ENCODE measurements around the gene AK6. TPM values are rescaled to one million over a fixed set of nuclear protein-coding genes. Genes with fewer than 3 reads are reported as not detected.

The AK6 gene
- polyA plus RNA-seq, 3 donors, result 65.9 to 89.1 (median 73.4) TPM

GRCh38 chr5:69305512-69305911 lies 63.8 kb downstream of the AK6 start:
- DNase-seq (ENCODE audit: extremely low read depth in 1 of 11, low read depth in 9 of 11, low spot score in 4 of 11), result no peak

Other genes starting within 250 kb of the AK6 start
- 100 to 1,000 TPM in 2 of 3 donors, 10 to 100 TPM in 1; 79.4 to 117 (median 112) TPM for gene CCNB1, start 202.4 kb downstream of the AK6 start, polyA plus RNA-seq (ENCODE audit: insufficient read length in 3 of 3)
- gene CENPH, start 179.9 kb downstream of the AK6 start, polyA plus RNA-seq (ENCODE audit: insufficient read length in 3 of 3), result 10 to 100 TPM; 21.6 to 33.5 (median 26.4) TPM
- 10 to 100 TPM; 39.4 to 48.7 (median 42.2) TPM for gene CDK7, start 134.6 kb downstream of the AK6 start, polyA plus RNA-seq (ENCODE audit: insufficient read length in 3 of 3)
- 10 to 100 TPM in 2 of 3 donors, 1 to 10 TPM in 1; 8.3 to 14.8 (median 13.1) TPM for gene CCDC125, start 36.7 kb downstream of the AK6 start, polyA plus RNA-seq (ENCODE audit: insufficient read length in 3 of 3)
- 10 to 100 TPM; 52.4 to 66.1 (median 53.3) TPM for gene TAF9, start within 50 bp of the AK6 start, polyA plus RNA-seq (ENCODE audit: insufficient read length in 3 of 3)
- gene RAD17, start 298 bp upstream of the AK6 start, polyA plus RNA-seq (ENCODE audit: insufficient read length in 3 of 3), result 10 to 100 TPM; 35.4 to 43.3 (median 39.2) TPM
- gene MARVELD2, start 45.6 kb upstream of the AK6 start, polyA plus RNA-seq (ENCODE audit: insufficient read length in 3 of 3), result 10 to 100 TPM; 23.7 to 29.2 (median 24.4) TPM
- 10 to 100 TPM; 28.6 to 46.1 (median 43.2) TPM for gene OCLN, start 123.3 kb upstream of the AK6 start, polyA plus RNA-seq (ENCODE audit: insufficient read length in 3 of 3)
- gene GTF2H2C, start 190.7 kb upstream of the AK6 start, polyA plus RNA-seq (ENCODE audit: insufficient read length in 3 of 3), result 10 to 100 TPM; 32.9 to 56.1 (median 50.6) TPM